GM12801 (cell line): ENCODE data around the gene GRPEL1.

ENCODE experiments used
- TF ChIP-seq, protein P1 (sequence below): IDR thresholded peaks from one replicate; pipeline ENCODE4 v1.5.1; 2011; ENCODE audit warnings: control low read depth; ENCODE audit not compliant: insufficient read length; ENCODE audit errors: extremely low read depth

The GRPEL1 gene

GRCh38 chr4:7086384-7086783 is 18.5 kb upstream of the GRPEL1 start:
- TF ChIP-seq, protein P1, sequence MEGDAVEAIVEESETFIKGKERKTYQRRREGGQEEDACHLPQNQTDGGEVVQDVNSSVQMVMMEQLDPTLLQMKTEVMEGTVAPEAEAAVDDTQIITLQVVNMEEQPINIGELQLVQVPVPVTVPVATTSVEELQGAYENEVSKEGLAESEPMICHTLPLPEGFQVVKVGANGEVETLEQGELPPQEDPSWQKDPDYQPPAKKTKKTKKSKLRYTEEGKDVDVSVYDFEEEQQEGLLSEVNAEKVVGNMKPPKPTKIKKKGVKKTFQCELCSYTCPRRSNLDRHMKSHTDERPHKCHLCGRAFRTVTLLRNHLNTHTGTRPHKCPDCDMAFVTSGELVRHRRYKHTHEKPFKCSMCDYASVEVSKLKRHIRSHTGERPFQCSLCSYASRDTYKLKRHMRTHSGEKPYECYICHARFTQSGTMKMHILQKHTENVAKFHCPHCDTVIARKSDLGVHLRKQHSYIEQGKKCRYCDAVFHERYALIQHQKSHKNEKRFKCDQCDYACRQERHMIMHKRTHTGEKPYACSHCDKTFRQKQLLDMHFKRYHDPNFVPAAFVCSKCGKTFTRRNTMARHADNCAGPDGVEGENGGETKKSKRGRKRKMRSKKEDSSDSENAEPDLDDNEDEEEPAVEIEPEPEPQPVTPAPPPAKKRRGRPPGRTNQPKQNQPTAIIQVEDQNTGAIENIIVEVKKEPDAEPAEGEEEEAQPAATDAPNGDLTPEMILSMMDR, result no peak

- TF ChIP-seq, protein P1, result no peak
Measured at GRCh38 chr4:7083597-7084563, 16.0 kb upstream of the GRPEL1 start.

GRCh38 chr4:7078025-7078424 is 10.2 kb upstream of the GRPEL1 start:
- TF ChIP-seq, protein P1, result no peak

GRCh38 chr4:7077371-7077770 is 9.5 kb upstream of the GRPEL1 start:
- TF ChIP-seq, protein P1, result no peak

GRCh38 chr4:7076696-7077082 is 8.8 kb upstream of the GRPEL1 start:
- TF ChIP-seq, protein P1, result no peak

DNA sequence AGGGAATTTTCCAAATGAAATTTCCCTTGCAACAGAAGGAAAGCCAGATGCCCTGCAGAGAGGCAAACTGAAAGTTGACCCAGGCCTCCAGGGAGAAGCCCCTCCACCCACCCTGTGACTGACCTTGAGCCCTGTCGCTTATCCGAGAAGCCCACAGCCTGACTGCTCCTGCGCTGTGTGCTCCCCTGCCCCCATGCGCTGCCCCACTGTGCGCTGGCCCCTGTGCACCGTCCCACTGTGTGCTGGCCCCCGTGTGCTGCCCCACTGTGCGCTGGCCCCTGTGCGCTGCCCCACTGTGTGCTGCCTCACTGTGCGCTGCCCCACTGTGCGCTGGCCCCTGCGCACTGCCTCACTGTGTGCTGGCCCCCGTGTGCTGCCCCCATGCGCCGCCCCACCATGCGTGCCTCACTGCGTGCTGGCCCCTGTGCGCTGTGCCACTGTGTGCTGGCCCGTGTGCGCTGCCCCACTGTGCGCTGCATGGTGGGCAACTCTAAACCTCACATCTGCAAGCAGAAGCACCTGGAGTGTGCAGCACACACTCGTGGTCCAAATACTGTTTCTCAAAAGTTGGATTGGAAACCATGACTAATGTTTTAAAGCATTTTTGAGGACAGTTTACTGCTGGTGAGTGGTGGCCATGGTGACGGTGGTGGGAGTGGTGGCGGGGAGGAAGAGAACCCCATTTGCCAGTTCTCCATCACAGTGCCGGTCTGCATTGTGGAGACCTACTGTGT is 8.3 kb upstream of the GRPEL1 start:
- TF ChIP-seq, protein P1, result no peak

GRCh38 chr4:7074426-7074825 is 6.6 kb upstream of the GRPEL1 start:
- TF ChIP-seq, protein P1, result no peak
